ENCODE data around the gene MCAM.

Gene MCAM

DNA sequence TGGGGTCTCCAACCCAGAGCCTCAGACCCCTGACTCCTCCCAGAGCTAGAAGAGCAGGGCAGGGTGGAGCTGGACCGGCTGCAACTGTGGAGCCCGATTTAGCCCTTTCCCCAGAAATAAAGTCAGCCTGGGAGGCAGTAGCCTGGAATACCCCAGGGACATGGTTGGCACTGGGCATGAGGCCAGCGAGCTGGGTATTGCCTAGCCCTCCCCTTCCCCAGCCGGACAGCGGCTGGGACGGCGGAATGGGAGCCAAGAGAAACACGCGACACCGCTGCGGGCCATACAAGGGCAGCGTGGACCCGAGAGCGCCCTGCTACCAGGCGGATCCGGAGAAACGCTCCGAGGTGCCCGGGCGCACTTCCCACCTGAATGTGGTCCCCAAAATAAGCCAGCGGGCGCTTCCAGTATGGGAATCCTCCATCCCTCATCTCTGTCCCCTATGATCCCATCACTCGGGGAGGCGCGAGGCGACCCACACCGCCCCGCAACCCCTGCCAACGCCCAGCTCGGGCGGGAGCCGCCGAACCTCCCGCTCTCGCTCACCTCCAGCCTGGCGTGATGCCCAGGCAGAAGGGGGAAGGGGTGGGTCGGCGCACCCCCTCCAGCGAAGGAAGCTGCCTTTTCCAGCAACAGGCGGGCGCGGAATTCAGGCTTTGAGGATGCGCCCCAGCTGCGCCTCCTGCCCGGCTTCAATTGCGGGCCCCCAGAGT, 758 bp downstream of the MCAM start:
- no peaks in the 10 kb centered on the region for H3K79me2 ChIP-seq (ENCODE audit: control insufficient read depth, low read length)
- H3K27me3 ChIP-seq (ENCODE audit: control insufficient read depth, low read length), result peaks cover 24% of the 10 kb centered on the region
- H4K20me1 ChIP-seq (ENCODE audit: control insufficient read depth, insufficient read depth, low read depth, low read length), result no peaks in the 10 kb centered on the region
- peak overlapping the region; percentile 88 for H3K4me2 ChIP-seq (ENCODE audit: low read length)
- peak; percentile 77 for TF ChIP-seq EZH2phosphoT487 (IDR thresholded peaks at IDR 0.05; ENCODE audit: borderline replicate concordance, low read length)
- TF ChIP-seq, protein P1, sequence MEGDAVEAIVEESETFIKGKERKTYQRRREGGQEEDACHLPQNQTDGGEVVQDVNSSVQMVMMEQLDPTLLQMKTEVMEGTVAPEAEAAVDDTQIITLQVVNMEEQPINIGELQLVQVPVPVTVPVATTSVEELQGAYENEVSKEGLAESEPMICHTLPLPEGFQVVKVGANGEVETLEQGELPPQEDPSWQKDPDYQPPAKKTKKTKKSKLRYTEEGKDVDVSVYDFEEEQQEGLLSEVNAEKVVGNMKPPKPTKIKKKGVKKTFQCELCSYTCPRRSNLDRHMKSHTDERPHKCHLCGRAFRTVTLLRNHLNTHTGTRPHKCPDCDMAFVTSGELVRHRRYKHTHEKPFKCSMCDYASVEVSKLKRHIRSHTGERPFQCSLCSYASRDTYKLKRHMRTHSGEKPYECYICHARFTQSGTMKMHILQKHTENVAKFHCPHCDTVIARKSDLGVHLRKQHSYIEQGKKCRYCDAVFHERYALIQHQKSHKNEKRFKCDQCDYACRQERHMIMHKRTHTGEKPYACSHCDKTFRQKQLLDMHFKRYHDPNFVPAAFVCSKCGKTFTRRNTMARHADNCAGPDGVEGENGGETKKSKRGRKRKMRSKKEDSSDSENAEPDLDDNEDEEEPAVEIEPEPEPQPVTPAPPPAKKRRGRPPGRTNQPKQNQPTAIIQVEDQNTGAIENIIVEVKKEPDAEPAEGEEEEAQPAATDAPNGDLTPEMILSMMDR (IDR thresholded peaks at IDR 0.05; ENCODE audit: low read depth, low read length, poor library complexity, severe bottlenecking), result no peak
- peaks cover 64% of the 10 kb centered on the region for H3K4me1 ChIP-seq (ENCODE audit: control insufficient read depth, low read length)
- peak overlapping the region; percentile 66 for H3K4me3 ChIP-seq (ENCODE audit: low read length)
- H3K27ac ChIP-seq (ENCODE audit: low read depth, low read length), result no peak overlapping the region
- no peaks in the 10 kb centered on the region for H3K9me3 ChIP-seq (ENCODE audit: control insufficient read depth, insufficient read depth, low read length)
- H3K36me3 ChIP-seq (ENCODE audit: control insufficient read depth, low read length), result no peaks in the 10 kb centered on the region
- no peaks in the 10 kb centered on the region for H3K9me2 ChIP-seq (replicated peaks; ENCODE audit: control insufficient read depth, low read length)
- H3F3A ChIP-seq (ENCODE audit: control insufficient read depth, insufficient read depth), result peaks cover 5% of the 10 kb centered on the region; the same call in 1 of the 2 replicates

DNA sequence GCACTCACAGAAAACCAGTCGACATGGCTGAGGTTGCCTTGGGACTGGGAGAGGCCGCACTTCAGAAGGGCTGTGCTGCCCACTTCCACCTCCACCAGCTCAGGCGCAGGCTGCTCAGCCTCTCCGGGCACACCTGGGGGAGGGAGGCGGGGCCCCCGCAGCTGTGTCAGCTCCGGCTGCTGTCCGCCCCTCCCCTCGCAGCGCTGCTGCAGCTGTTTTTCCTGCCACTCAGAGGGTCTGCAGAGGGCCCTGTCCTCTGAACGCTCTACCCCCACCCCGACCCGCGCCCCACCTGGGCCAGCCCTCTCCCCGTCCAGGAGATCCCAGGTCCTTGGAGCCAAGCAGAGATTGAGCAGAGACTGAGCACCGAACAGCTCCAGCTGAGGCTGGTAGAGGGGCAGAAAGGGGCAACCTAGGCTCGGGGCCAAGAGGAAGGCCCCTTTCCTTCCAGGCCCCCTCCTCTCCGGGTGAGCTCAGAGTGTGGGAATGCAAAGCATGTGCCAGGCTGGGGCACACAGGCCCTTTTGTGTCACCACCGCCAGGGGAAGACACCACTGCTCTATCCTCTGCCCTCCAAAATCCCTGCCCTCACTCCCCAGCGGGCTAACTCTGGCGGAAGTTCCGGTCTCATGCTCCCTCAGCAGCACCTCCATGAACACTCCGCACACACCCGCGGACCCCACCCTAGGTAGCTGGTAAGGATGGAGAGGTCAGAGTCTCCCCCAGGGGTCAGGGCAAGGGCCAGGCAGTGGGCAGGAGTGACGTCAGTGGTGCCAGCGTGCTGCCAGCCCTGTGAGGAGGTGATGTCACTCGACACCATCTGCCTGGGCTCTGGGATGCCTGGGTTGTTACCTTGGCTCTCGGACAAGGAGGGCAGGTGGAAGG, 1.6 kb downstream of the MCAM start:
- Histone ChIP-seq H3K4me2 (ENCODE audit: low read length) (peak overlapping the region; percentile 88), H3K27me3 (ENCODE audit: control insufficient read depth, low read length) (peaks cover 24% of the 10 kb centered on the region), H3K9me2 (replicated peaks; ENCODE audit: control insufficient read depth, low read length) (no peaks in the 10 kb centered on the region), H3K9me3 (ENCODE audit: control insufficient read depth, insufficient read depth, low read length) (no peaks in the 10 kb centered on the region), H3K27ac (ENCODE audit: low read depth, low read length) (no peak overlapping the region), H3K4me1 (ENCODE audit: control insufficient read depth, low read length) (peaks cover 57% of the 10 kb centered on the region), H3F3A (ENCODE audit: control insufficient read depth, insufficient read depth) (peaks cover 5% of the 10 kb centered on the region; the same call in 1 of the 2 replicates), H3K36me3 (ENCODE audit: control insufficient read depth, low read length) (no peaks in the 10 kb centered on the region), H3K4me3 (ENCODE audit: low read length) (peak overlapping the region; percentile 66), H3K79me2 (ENCODE audit: control insufficient read depth, low read length) (no peaks in the 10 kb centered on the region), H4K20me1 (ENCODE audit: control insufficient read depth, insufficient read depth, low read depth, low read length) (no peaks in the 10 kb centered on the region)
- TF ChIP-seq, protein P1 (IDR thresholded peaks at IDR 0.05; ENCODE audit: low read depth, low read length, poor library complexity, severe bottlenecking), result no peak
- no peak for TF ChIP-seq EZH2phosphoT487 (IDR thresholded peaks at IDR 0.05; ENCODE audit: borderline replicate concordance, low read length)

DNA sequence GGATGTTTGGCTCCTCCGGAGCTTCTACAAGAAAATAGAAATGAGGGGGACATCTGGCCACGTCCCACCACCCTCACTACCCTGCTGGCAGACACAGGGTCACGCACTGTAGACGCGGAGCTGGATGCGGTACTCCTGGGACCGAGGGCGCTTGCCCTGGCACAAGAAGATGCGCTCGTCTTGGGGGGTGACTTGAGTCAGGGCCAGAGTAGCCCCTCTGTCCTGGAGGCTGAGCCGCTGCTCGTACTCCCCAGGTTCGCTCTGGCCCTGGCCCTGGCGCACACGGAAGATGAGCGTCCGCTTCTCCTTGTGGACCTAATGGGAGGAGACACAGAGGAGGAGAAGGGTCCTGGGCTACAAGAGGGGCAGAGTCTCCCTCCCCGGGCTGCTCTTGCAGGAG, 2.2 kb downstream of the MCAM start:
- Histone ChIP-seq H3K79me2 (ENCODE audit: control insufficient read depth, low read length) (no peaks in the 10 kb centered on the region), H3K27me3 (ENCODE audit: control insufficient read depth, low read length) (peaks cover 24% of the 10 kb centered on the region), H3K27ac (ENCODE audit: low read depth, low read length) (no peak overlapping the region), H3K9me3 (ENCODE audit: control insufficient read depth, insufficient read depth, low read length) (no peaks in the 10 kb centered on the region), H3K4me2 (ENCODE audit: low read length) (peak overlapping the region; percentile 88), H3K4me1 (ENCODE audit: control insufficient read depth, low read length) (peaks cover 51% of the 10 kb centered on the region), H3F3A (ENCODE audit: control insufficient read depth, insufficient read depth) (peaks cover 5% of the 10 kb centered on the region; the same call in 1 of the 2 replicates), H4K20me1 (ENCODE audit: control insufficient read depth, insufficient read depth, low read depth, low read length) (no peaks in the 10 kb centered on the region), H3K4me3 (ENCODE audit: low read length) (peak overlapping the region; percentile 66; the same call in 1 of the 2 replicates), H3K36me3 (ENCODE audit: control insufficient read depth, low read length) (no peaks in the 10 kb centered on the region), H3K9me2 (replicated peaks; ENCODE audit: control insufficient read depth, low read length) (no peaks in the 10 kb centered on the region)
- TF ChIP-seq EZH2phosphoT487 (IDR thresholded peaks at IDR 0.05; ENCODE audit: borderline replicate concordance, low read length), result no peak
- TF ChIP-seq, protein P1 (IDR thresholded peaks at IDR 0.05; ENCODE audit: low read depth, low read length, poor library complexity, severe bottlenecking), result no peak

Data from DOHH2 (cell line).